Neural cell (in vitro differentiated cells): ENCODE data around the gene KIF23. TPM values are rescaled to one million over a fixed set of nuclear protein-coding genes. Genes with fewer than 3 reads are reported as not detected.

Source experiments
- H2AFZ ChIP-seq: fragments of 200-600, 300-800 bp; sonication (generic), shearing (Covaris generic); 2 replicates; pipeline ENCODE4 v1.6.0; 2014; ENCODE audit warnings: low read depth, mild to moderate bottlenecking, antibody characterized with exemption, low read length, moderate library complexity
- H3F3A ChIP-seq: fragments of 200-600 bp; shearing (Covaris generic); 2 replicates; pipeline ENCODE4 v1.6.1; 2016; ENCODE audit warnings: mild to moderate bottlenecking, moderate library complexity, mixed read lengths, antibody characterized with exemption, low read length; ENCODE audit not compliant: insufficient read depth, poor library complexity, severe bottlenecking
- H3K27ac ChIP-seq: fragments of 200-600, 300-800 bp; sonication (generic), shearing (Covaris generic); 2 replicates; pipeline ENCODE4 v1.5.1; 2014; ENCODE audit warnings: mild to moderate bottlenecking, low read length, moderate library complexity
- H3K27me3 ChIP-seq: fragments of 300-800, 200-600 bp; sonication (generic), shearing (Covaris generic); 2 replicates; pipeline ENCODE4 v1.6.0; 2014; ENCODE audit warnings: mild to moderate bottlenecking, low read depth, low read length, moderate library complexity; ENCODE audit not compliant: insufficient read depth
- H3K36me3 ChIP-seq: fragments of 300-800, 200-600 bp; sonication (generic), shearing (Covaris generic); 2 replicates; pipeline ENCODE4 v1.5.1; 2014; ENCODE audit warnings: mild to moderate bottlenecking, antibody characterized with exemption, low read length, moderate library complexity; ENCODE audit not compliant: insufficient read depth
- H3K4me2 ChIP-seq: fragments of 300-800, 200-600 bp; sonication (generic), shearing (Covaris generic); 2 replicates; pipeline ENCODE4 v1.6.0; 2014; ENCODE audit warnings: mild to moderate bottlenecking, low read length
- H3K4me3 ChIP-seq: fragments of 300-800, 200-600 bp; sonication (generic), shearing (Covaris generic); 2 replicates; pipeline ENCODE4 v1.5.1; 2014; ENCODE audit warnings: mild to moderate bottlenecking, low read length, moderate library complexity
- H3K79me2 ChIP-seq: fragments of 200-600 bp; shearing (Covaris generic); replicated peaks from 2 replicates; pipeline ENCODE4 v1.6.0; 2014; ENCODE audit warnings: mild to moderate bottlenecking, low read length, moderate library complexity; ENCODE audit not compliant: insufficient read depth
- H3K9ac ChIP-seq: fragments of 300-800, 200-600 bp; sonication (generic), shearing (Covaris generic); 2 replicates; pipeline ENCODE4 v1.6.1; 2016; ENCODE audit warnings: mild to moderate bottlenecking, low read length, mixed read lengths
- H3K9me2 ChIP-seq: fragments of 200-600 bp; shearing (Covaris generic); 2 replicates; pipeline ENCODE4 v1.6.1; 2016; ENCODE audit warnings: mild to moderate bottlenecking, low read length, mixed read lengths; ENCODE audit not compliant: insufficient read depth
- H3K9me3 ChIP-seq: fragments of 200-600, 300-800 bp; sonication (generic), shearing (Covaris generic); 2 replicates; pipeline ENCODE4 v1.6.1; 2016; ENCODE audit warnings: mild to moderate bottlenecking, mixed run types, low read length, moderate library complexity, mixed read lengths
- H4K20me1 ChIP-seq: fragments of 200-600 bp; shearing (Covaris generic); 2 replicates; pipeline ENCODE4 v1.6.1; 2016; ENCODE audit warnings: mild to moderate bottlenecking, mixed run types; ENCODE audit not compliant: insufficient read depth
- EP300 ChIP-seq: fragments of 450-650 bp; conservative IDR thresholded peaks from 2 replicates; pipeline ENCODE4 v1.6.1; 2014; ENCODE audit warnings: antibody characterized with exemption, mild to moderate bottlenecking, moderate library complexity; ENCODE audit not compliant: poor library complexity, severe bottlenecking
- EZH2 ChIP-seq: fragments of 200-600, 300-800 bp; shearing (Covaris generic), sonication (generic); IDR thresholded peaks from 2 replicates; pipeline ENCODE4 v1.6.1; 2014; ENCODE audit warnings: antibody characterized with exemption, low read length, borderline replicate concordance, mild to moderate bottlenecking; ENCODE audit not compliant: insufficient read depth, poor library complexity, severe bottlenecking
- MXI1 ChIP-seq: fragments of 450-650 bp; conservative IDR thresholded peaks from 2 replicates; pipeline ENCODE4 v1.6.1; 2014; ENCODE audit warnings: antibody characterized with exemption, mild to moderate bottlenecking; ENCODE audit not compliant: poor library complexity, severe bottlenecking
- POLR2AphosphoS5 ChIP-seq: IDR thresholded peaks from 2 replicates; pipeline ENCODE4 v1.6.1; 2012
- RAD21 ChIP-seq: fragments of 450-650 bp; conservative IDR thresholded peaks from 2 replicates; pipeline ENCODE4 v1.6.1; 2014; ENCODE audit warnings: antibody characterized with exemption, mild to moderate bottlenecking, moderate library complexity
- SMC3 ChIP-seq: fragments of 450-650 bp; conservative IDR thresholded peaks from 2 replicates; pipeline ENCODE4 v1.6.1; 2014; ENCODE audit warnings: antibody characterized with exemption, mild to moderate bottlenecking, moderate library complexity; ENCODE audit not compliant: poor library complexity
- TAF1 ChIP-seq: IDR thresholded peaks from 2 replicates; pipeline ENCODE4 v1.6.1; 2012; ENCODE audit warnings: low read depth
- polyA plus RNA-seq: library from polyadenylated mRNA; depleted of rRNA; stranded (reverse); fragments of >200 nt; gene quantifications from 2 replicates; pipeline ENCODE4 v1.2.3, GENCODE V29; 2014
- TF ChIP-seq, protein P1 (sequence below): IDR thresholded peaks from 2 replicates; pipeline ENCODE4 v1.6.1; 2012; ENCODE audit warnings: borderline replicate concordance
- TF ChIP-seq, protein P2 (sequence below): fragments of 450-650 bp; IDR thresholded peaks from 2 replicates; pipeline ENCODE4 v1.5.1; 2014; ENCODE audit warnings: antibody characterized with exemption, mild to moderate bottlenecking, moderate library complexity; ENCODE audit not compliant: poor library complexity, severe bottlenecking

The KIF23 gene
- polyA plus RNA-seq, 1 donor from 2014 or later = 1.7 TPM

GRCh38 chr15:69462493-69463181 lies 48.5 kb downstream of the KIF23 start:
- no peaks in the 10 kb centered on the region for H3K9me3 ChIP-seq
- peak overlapping the region; percentile 82 for H2AFZ ChIP-seq
- no peaks in the 10 kb centered on the region for H3F3A ChIP-seq
- H3K4me2 ChIP-seq = no peak overlapping the region
- H3K9me2 ChIP-seq = no peaks in the 10 kb centered on the region
- peak overlapping the region; percentile 64 for H3K4me3 ChIP-seq
- no peaks in the 10 kb centered on the region for H3K36me3 ChIP-seq
- H3K79me2 ChIP-seq = no peaks in the 10 kb centered on the region
- H3K27me3 ChIP-seq = no peaks in the 10 kb centered on the region
- TF ChIP-seq, protein P1, sequence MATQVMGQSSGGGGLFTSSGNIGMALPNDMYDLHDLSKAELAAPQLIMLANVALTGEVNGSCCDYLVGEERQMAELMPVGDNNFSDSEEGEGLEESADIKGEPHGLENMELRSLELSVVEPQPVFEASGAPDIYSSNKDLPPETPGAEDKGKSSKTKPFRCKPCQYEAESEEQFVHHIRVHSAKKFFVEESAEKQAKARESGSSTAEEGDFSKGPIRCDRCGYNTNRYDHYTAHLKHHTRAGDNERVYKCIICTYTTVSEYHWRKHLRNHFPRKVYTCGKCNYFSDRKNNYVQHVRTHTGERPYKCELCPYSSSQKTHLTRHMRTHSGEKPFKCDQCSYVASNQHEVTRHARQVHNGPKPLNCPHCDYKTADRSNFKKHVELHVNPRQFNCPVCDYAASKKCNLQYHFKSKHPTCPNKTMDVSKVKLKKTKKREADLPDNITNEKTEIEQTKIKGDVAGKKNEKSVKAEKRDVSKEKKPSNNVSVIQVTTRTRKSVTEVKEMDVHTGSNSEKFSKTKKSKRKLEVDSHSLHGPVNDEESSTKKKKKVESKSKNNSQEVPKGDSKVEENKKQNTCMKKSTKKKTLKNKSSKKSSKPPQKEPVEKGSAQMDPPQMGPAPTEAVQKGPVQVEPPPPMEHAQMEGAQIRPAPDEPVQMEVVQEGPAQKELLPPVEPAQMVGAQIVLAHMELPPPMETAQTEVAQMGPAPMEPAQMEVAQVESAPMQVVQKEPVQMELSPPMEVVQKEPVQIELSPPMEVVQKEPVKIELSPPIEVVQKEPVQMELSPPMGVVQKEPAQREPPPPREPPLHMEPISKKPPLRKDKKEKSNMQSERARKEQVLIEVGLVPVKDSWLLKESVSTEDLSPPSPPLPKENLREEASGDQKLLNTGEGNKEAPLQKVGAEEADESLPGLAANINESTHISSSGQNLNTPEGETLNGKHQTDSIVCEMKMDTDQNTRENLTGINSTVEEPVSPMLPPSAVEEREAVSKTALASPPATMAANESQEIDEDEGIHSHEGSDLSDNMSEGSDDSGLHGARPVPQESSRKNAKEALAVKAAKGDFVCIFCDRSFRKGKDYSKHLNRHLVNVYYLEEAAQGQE = no peak
- no peak for TF ChIP-seq EP300
- peak; percentile 8 for TF ChIP-seq SMC3
- TF ChIP-seq MXI1 = no peak
- no peak for TF ChIP-seq RAD21
- TF ChIP-seq EZH2 = no peak
- no peak for TF ChIP-seq TAF1
- TF ChIP-seq, protein P2, sequence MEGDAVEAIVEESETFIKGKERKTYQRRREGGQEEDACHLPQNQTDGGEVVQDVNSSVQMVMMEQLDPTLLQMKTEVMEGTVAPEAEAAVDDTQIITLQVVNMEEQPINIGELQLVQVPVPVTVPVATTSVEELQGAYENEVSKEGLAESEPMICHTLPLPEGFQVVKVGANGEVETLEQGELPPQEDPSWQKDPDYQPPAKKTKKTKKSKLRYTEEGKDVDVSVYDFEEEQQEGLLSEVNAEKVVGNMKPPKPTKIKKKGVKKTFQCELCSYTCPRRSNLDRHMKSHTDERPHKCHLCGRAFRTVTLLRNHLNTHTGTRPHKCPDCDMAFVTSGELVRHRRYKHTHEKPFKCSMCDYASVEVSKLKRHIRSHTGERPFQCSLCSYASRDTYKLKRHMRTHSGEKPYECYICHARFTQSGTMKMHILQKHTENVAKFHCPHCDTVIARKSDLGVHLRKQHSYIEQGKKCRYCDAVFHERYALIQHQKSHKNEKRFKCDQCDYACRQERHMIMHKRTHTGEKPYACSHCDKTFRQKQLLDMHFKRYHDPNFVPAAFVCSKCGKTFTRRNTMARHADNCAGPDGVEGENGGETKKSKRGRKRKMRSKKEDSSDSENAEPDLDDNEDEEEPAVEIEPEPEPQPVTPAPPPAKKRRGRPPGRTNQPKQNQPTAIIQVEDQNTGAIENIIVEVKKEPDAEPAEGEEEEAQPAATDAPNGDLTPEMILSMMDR = peak; percentile 91
- TF ChIP-seq POLR2AphosphoS5 = peak; percentile 35
- H3K9ac ChIP-seq = peak overlapping the region; percentile 59
- H3K27ac ChIP-seq = peak overlapping the region; percentile 43
- H4K20me1 ChIP-seq = no peaks in the 10 kb centered on the region

GRCh38 chr15:69463182-69463756 lies 49.1 kb downstream of the KIF23 start:
- H3K9ac ChIP-seq = peak overlapping the region; percentile 59
- H3K4me3 ChIP-seq = peak overlapping the region; percentile 64
- TF ChIP-seq RAD21 (no peak), SMC3 (no peak), POLR2AphosphoS5 (no peak), MXI1 (no peak), TAF1 (no peak), EZH2 (no peak), EP300 (no peak)
- TF ChIP-seq, protein P1 = no peak
- TF ChIP-seq, protein P2 = no peak

More at GRCh38 chr15:69463182-69463756, 49.1 kb downstream of the KIF23 start:
- Histone ChIP-seq H4K20me1 (no peaks in the 10 kb centered on the region), H3K9me3 (no peaks in the 10 kb centered on the region), H3K36me3 (no peaks in the 10 kb centered on the region), H3F3A (no peaks in the 10 kb centered on the region), H3K4me2 (no peak overlapping the region), H2AFZ (peak overlapping the region; percentile 82), H3K27ac (peak overlapping the region; percentile 43), H3K79me2 (no peaks in the 10 kb centered on the region), H3K9me2 (no peaks in the 10 kb centered on the region), H3K27me3 (no peaks in the 10 kb centered on the region)
